Kidney (tissue), 14 donors: Measurements from ENCODE around the gene NRG2. TPM values are rescaled to one million over a fixed set of nuclear protein-coding genes. Genes with fewer than 3 reads are reported as not detected.

Experiments
- DNase-seq, 5 donors: peaks; one replicate each; pipeline ENCODE4 v3.0.0-alpha.2; 2013 to 2020
- FAIRE-seq: peaks from 2 replicates; lab custom pipeline; 2012; peaks lifted over from hg19 to GRCh38; lab: Jason Lieb, UNC
- H3K27ac ChIP-seq, 2 donors: one replicate each; pipeline ENCODE4 v1.7.0; 2013; ENCODE audit warnings: low read depth in 2 of 2, low read length in 2 of 2, inconsistent platforms in 1 of 2
- H3K27me3 ChIP-seq: one replicate; pipeline ENCODE4 v1.7.1; 2013; ENCODE audit warnings: low read length, inconsistent platforms; ENCODE audit not compliant: control insufficient read depth, insufficient read depth
- H3K36me3 ChIP-seq, 3 donors: one replicate each; pipeline versions ENCODE4 v1.7.0 to v1.7.1; 2013; ENCODE audit warnings: low read length in 3 of 3, control low read depth in 1 of 3, inconsistent platforms in 1 of 3; ENCODE audit not compliant: insufficient read depth in 3 of 3, control insufficient read depth in 2 of 3
- H3K4me1 ChIP-seq, 3 donors: one replicate each; pipeline versions ENCODE4 v1.7.0 to v1.7.1; 2013; ENCODE audit warnings: low read length in 3 of 3, inconsistent platforms in 1 of 3, low read depth in 1 of 3; ENCODE audit not compliant: control insufficient read depth in 2 of 3, insufficient read depth in 2 of 3
- H3K4me3 ChIP-seq, 3 donors: one replicate each; pipeline versions ENCODE4 v1.7.0 to v1.8.1; 2013; ENCODE audit warnings: low read length in 3 of 3, control low read depth in 1 of 3, inconsistent platforms in 1 of 3
- H3K9ac ChIP-seq, 3 donors: one replicate each; pipeline versions ENCODE4 v1.7.0 to v1.7.1; 2013; ENCODE audit warnings: low read length in 3 of 3, control low read depth in 1 of 3, inconsistent platforms in 1 of 3
- H3K9me3 ChIP-seq, 3 donors: one replicate each; pipeline versions ENCODE4 v1.7.0 to v1.7.1; 2013; ENCODE audit warnings: low read length in 3 of 3, control low read depth in 1 of 3, inconsistent platforms in 1 of 3; ENCODE audit not compliant: control insufficient read depth in 2 of 3, insufficient read depth in 1 of 3
- CTCF ChIP-seq: IDR thresholded peaks from 3 replicates; pipeline ENCODE4 v1.5.1; 2012; ENCODE audit warnings: mild to moderate bottlenecking, moderate library complexity, borderline replicate concordance; ENCODE audit not compliant: insufficient read depth; ENCODE audit errors: extremely low read depth
- intact Hi-C: fragments of 100-400 bp; cut with DNase I; formaldehyde crosslinking; loops from one replicate; pipeline ENCODE4 v1.11.1; 2022
- polyA plus RNA-seq: library from polyadenylated mRNA; stranded (reverse); fragments of 350-450 nt; fragmentation: Illumina TruSeq; extraction: RNeasy Lipid Tissue Mini Kit (QIAGEN cat#74804); gene quantifications from one replicate; pipeline ENCODE4 v1.2.3, GENCODE V29; 2014; ENCODE audit warnings: low read depth, low replicate concordance; ENCODE audit not compliant: insufficient read depth
- total RNA-seq: library from RNA; stranded (reverse); fragmentation: NEBNext Ultra II Directional; extraction: Animal tissue kit (Norgen Biotek cat#: 25700); gene quantifications from one replicate; pipeline ENCODE4 v1.2.1, GENCODE V29; 2021
- donor health status: control.
- donor health status: control.
- donor health status: control.
- donor health status: control.
- donor health status: control.
- donor health status: DM: yes; HTN: yes; CAD: no.
- donor health status: Normal renal cell carcinoma (clear cell type).

Gene NRG2
- total and polyA plus RNA-seq, 2 donors from 2014 or later: 1.9 to 4.6 TPM

- Histone ChIP-seq H3K4me1 (peaks cover 0 to 7% (median 0%) of the 10 kb centered on the region in 3 donors), H3K9ac (no peak overlapping the region), H3K9me3 (no peaks in the 10 kb centered on the region), H3K36me3 (peaks cover 0 to 5% (median 0%) of the 10 kb centered on the region in 3 donors), H3K4me3 (peak overlapping the region in 2 of 3 donors; percentile 13 to 51), H3K27ac (no peak overlapping the region), H3K27me3 (no peaks in the 10 kb centered on the region)
- FAIRE-seq (no peak), DNase-seq (peak in 2 of 5 donors; percentile 79 to 85)
- intact Hi-C loops: no loop called here
- TF ChIP-seq CTCF: no peak
These were observed 194.5 kb downstream of the NRG2 start for GRCh38 chr5:139848508-139849100.

- H3K27ac ChIP-seq: no peak overlapping the region
- no peaks in the 10 kb centered on the region for H3K27me3 ChIP-seq
- no peak for TF ChIP-seq CTCF
- intact Hi-C loops: no loop called here
- H3K4me1 ChIP-seq: peaks cover 0 to 7% (median 0%) of the 10 kb centered on the region in 3 donors
- peaks cover 0 to 5% (median 0%) of the 10 kb centered on the region in 3 donors for H3K36me3 ChIP-seq
- no peak overlapping the region for H3K9ac ChIP-seq
- H3K4me3 ChIP-seq: peak overlapping the region in 2 of 3 donors; percentile 13 to 51
- H3K9me3 ChIP-seq: no peaks in the 10 kb centered on the region
- peak; percentile 56 to 90 (median 77) for DNase-seq
- FAIRE-seq: no peak
These were observed 195.2 kb downstream of the NRG2 start for GRCh38 chr5:139847790-139848507.

GRCh38 chr5:139847091-139847490 lies 196.0 kb downstream of the NRG2 start:
- H3K27ac ChIP-seq: no peak overlapping the region
- no peaks in the 10 kb centered on the region for H3K9me3 ChIP-seq
- TF ChIP-seq CTCF: no peak
- no peaks in the 10 kb centered on the region for H3K27me3 ChIP-seq
- no peak overlapping the region for H3K9ac ChIP-seq
- no peak overlapping the region for H3K4me3 ChIP-seq
- no peaks in the 10 kb centered on the region for H3K36me3 ChIP-seq
- FAIRE-seq: no peak
- intact Hi-C loops: no loop called here
- H3K4me1 ChIP-seq: peaks cover 0 to 7% (median 0%) of the 10 kb centered on the region in 3 donors
- DNase-seq: peak in 1 of 5 donors; percentile 48
